A549 (cell line): Measurements from ENCODE around the gene LEKR1. TPM values are rescaled to one million over a fixed set of nuclear protein-coding genes. Genes with fewer than 3 reads are reported as not detected.

Experiments
- ATAC-seq, 2 experiments: fragments of 200-7000 bp in 1 of 2; fragments of >200 bp in 1 of 2; cut with Nextera tagmentation in 1 of 2; cut with Tn5 transposase in 1 of 2; 3 replicates each; pipeline versions ENCODE4 v1.8.0 to v1.9.1; 2018 to 2020; ENCODE audit warnings: mild to moderate bottlenecking in 1 of 2, moderate library complexity in 1 of 2
- CTCF ChIA-PET: fragments of 300-600 bp; sonication (Branson Sonifier 250); formaldehyde crosslinking; extraction: SDS; loops from one replicate; lab custom pipeline; 2021; ENCODE audit warnings: antibody characterized with exemption, inconsistent platforms; lab: Yijun Ruan, JAX
- POLR2A ChIA-PET: fragments of 350-600 bp; formaldehyde crosslinking; extraction: SDS; loops from one replicate; lab custom pipeline; 2021; ENCODE audit warnings: antibody characterized with exemption, inconsistent platforms; lab: Yijun Ruan, JAX
- DNase-seq, 2 experiments: peaks; one replicate each; pipeline versions ENCODE4 v3.0.0 to v3.0.0-alpha.2; 2011 to 2016; ENCODE audit warnings: low read depth in 1 of 2, low spot score in 1 of 2
- FAIRE-seq: peaks from 2 replicates; lab custom pipeline; 2011; peaks lifted over from hg19 to GRCh38; lab: Jason Lieb, UNC
- H3K27ac ChIP-seq, 2 experiments: fragments of >200 bp; sonication (Bioruptor Twin); formaldehyde crosslinking; 3 replicates each; pipeline ENCODE4 v1.5.1; 2016 to 2017
- H3K4me1 ChIP-seq: fragments of >200 bp; sonication (Bioruptor Twin); formaldehyde crosslinking; 3 replicates; pipeline ENCODE4 v1.6.1; 2016
- H3K4me2 ChIP-seq: fragments of >200 bp; sonication (Bioruptor Twin); formaldehyde crosslinking; 3 replicates; pipeline ENCODE4 v1.6.1; 2016
- H3K4me3 ChIP-seq: fragments of >200 bp; sonication (Bioruptor Twin); formaldehyde crosslinking; 3 replicates; pipeline ENCODE4 v1.5.1; 2016
- H3K9me3 ChIP-seq: fragments of >200 bp; sonication (Bioruptor Twin); formaldehyde crosslinking; 3 replicates; pipeline ENCODE4 v1.6.1; 2016
- BCL3 ChIP-seq: fragments of >200 bp; sonication (Bioruptor Twin); formaldehyde crosslinking; IDR thresholded peaks from 3 replicates; pipeline ENCODE4 v1.6.1; 2016
- CEBPB ChIP-seq, 2 experiments: fragments of >200 bp in 1 of 2; sonication (Bioruptor Twin) in 1 of 2; formaldehyde crosslinking in 1 of 2; IDR thresholded peaks; 2 replicates each; pipeline ENCODE4 v1.6.1; 2012 to 2016
- EHF ChIP-seq: fragments of 250-450 bp; sonication (Bioruptor Pico); IDR thresholded peaks from 2 replicates; pipeline ENCODE4 v1.5.0; 2020; ENCODE audit warnings: mild to moderate bottlenecking
- ELK1 ChIP-seq: fragments of 150-350 bp; IDR thresholded peaks from 2 replicates; pipeline ENCODE4 v1.6.1; 2014; ENCODE audit warnings: low read depth, mild to moderate bottlenecking, low read length
- FOXS1 ChIP-seq: fragments of 250-450 bp; sonication (Bioruptor Pico); IDR thresholded peaks from 2 replicates; pipeline ENCODE4 v1.5.0; 2020; ENCODE audit warnings: mild to moderate bottlenecking, moderate library complexity
- GATA3 ChIP-seq: IDR thresholded peaks from 2 replicates; pipeline ENCODE4 v1.6.1; 2012; ENCODE audit warnings: borderline replicate concordance
- HOXB5 ChIP-seq: fragments of 250-450 bp; sonication (Bioruptor Pico); IDR thresholded peaks from 2 replicates; pipeline ENCODE4 v1.5.0; 2020; ENCODE audit warnings: mild to moderate bottlenecking, moderate library complexity
- JUNB ChIP-seq: fragments of >200 bp; sonication (Bioruptor Twin); formaldehyde crosslinking; IDR thresholded peaks from 2 replicates; pipeline ENCODE4 v1.6.1; 2016
- KDM1A ChIP-seq: fragments of 200-600 bp; sonication (generic); IDR thresholded peaks from 2 replicates; pipeline ENCODE4 v1.6.1; 2016; ENCODE audit warnings: low read depth, mild to moderate bottlenecking
- MAFK ChIP-seq: fragments of 450-650 bp; IDR thresholded peaks from 2 replicates; pipeline ENCODE4 v1.6.1; 2014; ENCODE audit not compliant: partially characterized antibody
- MAX ChIP-seq: IDR thresholded peaks from 2 replicates; pipeline ENCODE4 v1.6.1; 2012
- MAZ ChIP-seq: fragments of 150-350 bp; IDR thresholded peaks from 2 replicates; pipeline ENCODE4 v1.6.1; 2014; ENCODE audit warnings: antibody characterized with exemption, low read depth, low read length, borderline replicate concordance
- MYC ChIP-seq: IDR thresholded peaks from 2 replicates; pipeline ENCODE4 v1.6.1; 2012; ENCODE audit warnings: mild to moderate bottlenecking, inconsistent platforms, low read length, improper control_type of control experiment, borderline replicate concordance
- NFE2L2 ChIP-seq: fragments of 150-350 bp; conservative IDR thresholded peaks from 2 replicates; pipeline ENCODE4 v1.6.1; 2014; ENCODE audit warnings: low read length
- NPAS2 ChIP-seq: fragments of 250-450 bp; sonication (Bioruptor Pico); IDR thresholded peaks from 2 replicates; pipeline ENCODE4 v1.8.0; 2022; ENCODE audit warnings: mild to moderate bottlenecking, moderate library complexity, borderline replicate concordance
- PBX3 ChIP-seq: IDR thresholded peaks from 2 replicates; pipeline ENCODE4 v1.6.1; 2012
- RAD21 ChIP-seq, 2 experiments: fragments of >200 bp in 1 of 2; sonication (Bioruptor Twin) in 1 of 2; formaldehyde crosslinking in 1 of 2; IDR thresholded peaks in 1 of 2; conservative IDR thresholded peaks in 1 of 2; 2 replicates in 1 of 2; 3 replicates in 1 of 2; pipeline ENCODE4 v1.6.1; 2012 to 2018; ENCODE audit warnings: inconsistent platforms in 1 of 2
- REST ChIP-seq: fragments of 200-600 bp; sonication (generic); IDR thresholded peaks from 2 replicates; pipeline ENCODE4 v1.6.1; 2016; ENCODE audit warnings: antibody characterized with exemption, mild to moderate bottlenecking, moderate library complexity
- SMC3 ChIP-seq: fragments of >200 bp; sonication (Bioruptor Twin); formaldehyde crosslinking; IDR thresholded peaks from 3 replicates; pipeline ENCODE4 v1.6.1; 2018; ENCODE audit warnings: inconsistent platforms
- SREBF2 ChIP-seq: fragments of 450-650 bp; IDR thresholded peaks from 2 replicates; pipeline ENCODE4 v1.6.1; 2014; ENCODE audit warnings: mild to moderate bottlenecking, moderate library complexity
- ZC3H11A ChIP-seq: fragments of 450-650 bp; IDR thresholded peaks from 2 replicates; pipeline ENCODE4 v1.6.1; 2014; ENCODE audit warnings: antibody characterized with exemption, mild to moderate bottlenecking
- ZFP36 ChIP-seq: fragments of 450-650 bp; IDR thresholded peaks from 2 replicates; pipeline ENCODE4 v1.6.1; 2014; ENCODE audit warnings: borderline replicate concordance; ENCODE audit not compliant: partially characterized antibody
- ZNF302 ChIP-seq: fragments of 250-450 bp; sonication (Bioruptor Pico); IDR thresholded peaks from 2 replicates; pipeline ENCODE4 v1.9.0; 2021; ENCODE audit warnings: inconsistent platforms, mild to moderate bottlenecking, moderate library complexity
- WGBS: methylation state at CpG from one replicate; pipeline ENCODE4 v1.1.6; 2017; ENCODE audit errors: missing lambda C conversion rate; 5-methylcytosine and 5-hydroxymethylcytosine counted together
- polyA plus RNA-seq, 4 experiments: library from polyadenylated mRNA; depleted of rRNA in 3 of 4; stranded (reverse); fragments of >200 nt; fragmentation: RNase III in 1 of 4; extraction: RNeasy Plus Mini Kit Qiagen cat#74134 plus additional on column Dnase treatment in 1 of 4; gene quantifications; 2 replicates in 3 of 4; 3 replicates in 1 of 4; pipeline ENCODE4 v1.2.3, GENCODE V29; 2011 to 2017

Gene LEKR1
- polyA plus RNA-seq, 2 of the 4 experiments (the other 2 are of a cell fraction): 1.3 to 1.4 TPM

- Histone ChIP-seq H3K4me2 (no peak overlapping the region), H3K27ac (no peak overlapping the region), H3K4me1 (no peaks in the 10 kb centered on the region), H3K4me3 (no peak overlapping the region), H3K9me3 (no peaks in the 10 kb centered on the region)
- POLR2A ChIA-PET: no interaction called here
- peak; percentile 21 to 30; a peak in 1 of 4 replicates for TF ChIP-seq CEBPB (IDR thresholded peaks at IDR 0.05)
- TF ChIP-seq SREBF2: no peak
- no peak for TF ChIP-seq NFE2L2
- FAIRE-seq: no peak
- no peak for DNase-seq
- no peak for ATAC-seq
- CTCF ChIA-PET: no interaction called here
- WGBS: 89% methylated on average over 3 of the region's 3 CpGs
These were observed 154.9 kb downstream of the LEKR1 start for GRCh38 chr3:156981005-156981404.

GRCh38 chr3:156983559-156983958 lies 157.4 kb downstream of the LEKR1 start:
- no peak overlapping the region for H3K27ac ChIP-seq
- ChIA-PET CTCF (no interaction called here), POLR2A (no interaction called here)
- no peak overlapping the region for H3K4me3 ChIP-seq
- no peaks in the 10 kb centered on the region for H3K9me3 ChIP-seq
- no peak overlapping the region for H3K4me2 ChIP-seq
- DNase-seq (no peak), FAIRE-seq (no peak), ATAC-seq (no peak)
- no peaks in the 10 kb centered on the region for H3K4me1 ChIP-seq
- TF ChIP-seq NPAS2 (CRISPR knock-in tag) (no peak), HOXB5 (no peak), KDM1A (no peak), SMC3 (no peak), GATA3 (no peak), EHF (no peak), MAZ (no peak), MAX (no peak), RAD21 (conservative IDR thresholded peaks at IDR 0.05 in 1 of 2, IDR thresholded peaks at IDR 0.05 in 1 of 2) (no peak), ZC3H11A (no peak), PBX3 (no peak)

- FAIRE-seq (no peak), DNase-seq (no peak), ATAC-seq (no peak)
- Histone ChIP-seq H3K4me1 (no peaks in the 10 kb centered on the region), H3K4me3 (no peak overlapping the region), H3K27ac (no peak overlapping the region), H3K9me3 (no peaks in the 10 kb centered on the region), H3K4me2 (no peak overlapping the region)
- WGBS: 75% methylated on average over 5 of the region's 5 CpGs
- ChIA-PET POLR2A (no interaction called here), CTCF (no interaction called here)
- no peak for TF ChIP-seq ELK1
- no peak for TF ChIP-seq MAFK
These were observed 159.6 kb downstream of the LEKR1 start for GRCh38 chr3:156985711-156986110.

- no peaks in the 10 kb centered on the region for H3K4me1 ChIP-seq
- DNase-seq: no peak
- no peak overlapping the region for H3K4me3 ChIP-seq
- ChIA-PET CTCF (no interaction called here), POLR2A (no interaction called here)
- H3K27ac ChIP-seq: no peak overlapping the region
- 84% methylated on average over 2 of the region's 2 CpGs for WGBS
- no peak overlapping the region for H3K4me2 ChIP-seq
- FAIRE-seq: no peak
- ATAC-seq: no peak
- no peaks in the 10 kb centered on the region for H3K9me3 ChIP-seq
- TF ChIP-seq JUNB (no peak), REST (no peak), ELK1 (no peak), MYC (no peak), ZFP36 (no peak), SREBF2 (no peak), FOXS1 (CRISPR knock-in tag) (no peak), BCL3 (no peak), ZNF302 (no peak), RAD21 (conservative IDR thresholded peaks at IDR 0.05 in 1 of 2, IDR thresholded peaks at IDR 0.05 in 1 of 2) (no peak), ZC3H11A (no peak)
These were observed 161.8 kb downstream of the LEKR1 start for GRCh38 chr3:156987946-156988345.
